HEK293T (cell line): ENCODE results near the gene RNF10.

ENCODE experiments used
- CTCF ChIA-PET: fragments of 350-600 bp; formaldehyde crosslinking; extraction: SDS; loops from one replicate; lab custom pipeline; 2021; ENCODE audit warnings: antibody characterized with exemption, inconsistent platforms; lab: Yijun Ruan, JAX
- POLR2A ChIA-PET: fragments of 350-600 bp; formaldehyde crosslinking; extraction: SDS; loops from one replicate; lab custom pipeline; 2020; ENCODE audit warnings: antibody characterized with exemption, inconsistent platforms; lab: Yijun Ruan, JAX
- DNase-seq: peaks from one replicate; pipeline ENCODE4 v3.0.0; 2012; ENCODE audit warnings: mixed read lengths; ENCODE audit errors: extremely low spot score
- ARNT ChIP-seq: fragments of 450-650 bp; IDR thresholded peaks from 2 replicates; pipeline ENCODE4 v1.6.1; 2017; ENCODE audit warnings: mild to moderate bottlenecking
- BHLHE40 ChIP-seq: fragments of 450-650 bp; IDR thresholded peaks from 2 replicates; pipeline ENCODE4 v1.6.1; 2016; ENCODE audit warnings: mild to moderate bottlenecking, moderate library complexity, borderline replicate concordance
- CTBP1 ChIP-seq: fragments of 450-650 bp; IDR thresholded peaks from 2 replicates; pipeline ENCODE4 v1.6.1; 2016; ENCODE audit warnings: borderline replicate concordance
- ELF4 ChIP-seq: fragments of 450-650 bp; IDR thresholded peaks from 2 replicates; pipeline ENCODE4 v1.6.1; 2017; ENCODE audit warnings: antibody characterized with exemption
- FOXA1 ChIP-seq: fragments of 450-650 bp; IDR thresholded peaks from 2 replicates; pipeline ENCODE4 v1.6.1; 2016; ENCODE audit warnings: mild to moderate bottlenecking
- FOXK2 ChIP-seq: fragments of 450-650 bp; IDR thresholded peaks from 2 replicates; pipeline ENCODE4 v1.6.1; 2016; ENCODE audit warnings: mild to moderate bottlenecking
- FOXM1 ChIP-seq: fragments of 450-650 bp; IDR thresholded peaks from 2 replicates; pipeline ENCODE4 v1.6.1; 2017; ENCODE audit warnings: mild to moderate bottlenecking, borderline replicate concordance
- HDGF ChIP-seq: fragments of 450-650 bp; IDR thresholded peaks from 2 replicates; pipeline ENCODE4 v1.6.1; 2017; ENCODE audit warnings: antibody characterized with exemption, borderline replicate concordance
- L3MBTL2 ChIP-seq: fragments of 450-650 bp; conservative IDR thresholded peaks from 2 replicates; pipeline ENCODE4 v1.6.1; 2016; ENCODE audit warnings: mild to moderate bottlenecking
- LEF1 ChIP-seq: fragments of 450-650 bp; IDR thresholded peaks from 2 replicates; pipeline ENCODE4 v1.6.1; 2017; ENCODE audit warnings: mild to moderate bottlenecking, borderline replicate concordance
- NFRKB ChIP-seq: fragments of 450-650 bp; IDR thresholded peaks from 2 replicates; pipeline ENCODE4 v1.6.1; 2016; ENCODE audit warnings: mild to moderate bottlenecking, moderate library complexity
- PKNOX1 ChIP-seq: fragments of 450-650 bp; IDR thresholded peaks from 2 replicates; pipeline ENCODE4 v1.6.1; 2016
- SP1 ChIP-seq: fragments of 450-650 bp; IDR thresholded peaks from 2 replicates; pipeline ENCODE4 v1.6.1; 2017
- SUZ12 ChIP-seq: fragments of 450-650 bp; IDR thresholded peaks from 2 replicates; pipeline ENCODE4 v1.6.1; 2016; ENCODE audit warnings: mild to moderate bottlenecking
- TARDBP ChIP-seq: fragments of 450-650 bp; IDR thresholded peaks from 2 replicates; pipeline ENCODE4 v1.6.1; 2016
- ZNF384 ChIP-seq: fragments of 450-650 bp; IDR thresholded peaks from 2 replicates; pipeline ENCODE4 v1.6.1; 2016

Gene RNF10

GRCh38 chr12:120534703-120535655 is 823 bp downstream of the RNF10 start:
- peak; percentile 67 for DNase-seq
- TF ChIP-seq SUZ12 (no peak), PKNOX1 (no peak), SP1 (no peak), ARNT (no peak), NFRKB (no peak), ZNF384 (no peak), CTBP1 (no peak), LEF1 (no peak), FOXM1 (no peak), FOXA1 (no peak), TARDBP (no peak), HDGF (no peak), BHLHE40 (no peak), ELF4 (no peak), L3MBTL2 (no peak), FOXK2 (no peak)
- POLR2A ChIA-PET: interaction anchor here (0.6 to 2.1 kb wide), 7 partner anchors 8 to 244 kb away, joined by 3 to 5 read pairs (median 3); partner anchors contain the start of genes POP5, RNU4-2 and SRSF9
- CTCF ChIA-PET: interaction anchor here (1.1 to 1.2 kb wide), 2 partner anchors 11 to 47 kb away, joined by 3 read pairs; partner anchors contain the start of gene POP5

GRCh38 chr12:120536064-120536791 is 2.1 kb downstream of the RNF10 start:
- no peak for DNase-seq
- ChIA-PET CTCF (interaction anchor here (1.1 kb wide), 1 partner anchor 10 kb away, joined by 3 read pairs; no protein-coding TSS in a partner anchor), POLR2A (interaction anchor here (1.1 to 2.1 kb wide), 3 partner anchors 11 to 245 kb away, joined by 3 to 5 read pairs (median 4); partner anchors contain the start of genes POP5 and RNU4-2)
- TF ChIP-seq FOXM1 (no peak), SP1 (no peak), ELF4 (no peak)

- ChIA-PET CTCF (no interaction called here), POLR2A (interaction anchor here (0.8 to 2.4 kb wide), 5 partner anchors 8 to 246 kb away, joined by 3 to 7 read pairs (median 5); partner anchors contain the start of genes COQ5, RNU4-2 and SRSF9)
- DNase-seq: no peak
- TF ChIP-seq FOXM1: no peak
- TF ChIP-seq FOXA1: no peak
- no peak for TF ChIP-seq BHLHE40
These were observed 3.7 kb downstream of the RNF10 start for GRCh38 chr12:120537856-120538220.

GRCh38 chr12:120538281-120539156 is 4.4 kb downstream of the RNF10 start:
- DNase-seq: no peak
- POLR2A ChIA-PET: interaction anchor here (0.8 to 2.4 kb wide), 6 partner anchors 9 to 247 kb away, joined by 3 to 7 read pairs (median 4); partner anchors contain the start of genes COQ5, POP5, RNU4-2 and SRSF9
- TF ChIP-seq CTBP1 (no peak), ARNT (no peak), FOXM1 (no peak), TARDBP (no peak), FOXA1 (no peak), LEF1 (no peak), PKNOX1 (no peak), NFRKB (no peak)
- CTCF ChIA-PET: no interaction called here

- CTCF ChIA-PET: no interaction called here
- POLR2A ChIA-PET: interaction anchor here (1.0 to 2.4 kb wide), 2 partner anchors 43 to 248 kb away, joined by 3 to 7 read pairs; partner anchors contain the start of genes POP5 and RNU4-2
- TF ChIP-seq LEF1: no peak
- no peak for TF ChIP-seq CTBP1
- no peak for TF ChIP-seq TARDBP
- no peak for TF ChIP-seq ZNF384
- TF ChIP-seq SUZ12: no peak
- no peak for TF ChIP-seq BHLHE40
- no peak for DNase-seq
These were observed 5.1 kb downstream of the RNF10 start for GRCh38 chr12:120539303-120539702.

- ChIA-PET CTCF (no interaction called here), POLR2A (interaction anchor here (0.6 kb wide), 1 partner anchor 11 kb away, joined by 3 read pairs; the partner anchor contains the start of gene COQ5)
- no peak for TF ChIP-seq SUZ12
- no peak for TF ChIP-seq HDGF
- TF ChIP-seq ZNF384: no peak
- no peak for TF ChIP-seq ELF4
- no peak for TF ChIP-seq CTBP1
- TF ChIP-seq NFRKB: no peak
- no peak for TF ChIP-seq PKNOX1
- no peak for TF ChIP-seq BHLHE40
- no peak for TF ChIP-seq LEF1
- TF ChIP-seq FOXK2: no peak
- TF ChIP-seq SP1: no peak
- DNase-seq: no peak
These were observed 6.3 kb downstream of the RNF10 start for GRCh38 chr12:120540445-120540844.
